Measurements from ENCODE around the gene ADAM8.

- TF ChIP-seq CTCF (IDR thresholded peaks at IDR 0.05) = no peak
- TF ChIP-seq, protein P1, sequence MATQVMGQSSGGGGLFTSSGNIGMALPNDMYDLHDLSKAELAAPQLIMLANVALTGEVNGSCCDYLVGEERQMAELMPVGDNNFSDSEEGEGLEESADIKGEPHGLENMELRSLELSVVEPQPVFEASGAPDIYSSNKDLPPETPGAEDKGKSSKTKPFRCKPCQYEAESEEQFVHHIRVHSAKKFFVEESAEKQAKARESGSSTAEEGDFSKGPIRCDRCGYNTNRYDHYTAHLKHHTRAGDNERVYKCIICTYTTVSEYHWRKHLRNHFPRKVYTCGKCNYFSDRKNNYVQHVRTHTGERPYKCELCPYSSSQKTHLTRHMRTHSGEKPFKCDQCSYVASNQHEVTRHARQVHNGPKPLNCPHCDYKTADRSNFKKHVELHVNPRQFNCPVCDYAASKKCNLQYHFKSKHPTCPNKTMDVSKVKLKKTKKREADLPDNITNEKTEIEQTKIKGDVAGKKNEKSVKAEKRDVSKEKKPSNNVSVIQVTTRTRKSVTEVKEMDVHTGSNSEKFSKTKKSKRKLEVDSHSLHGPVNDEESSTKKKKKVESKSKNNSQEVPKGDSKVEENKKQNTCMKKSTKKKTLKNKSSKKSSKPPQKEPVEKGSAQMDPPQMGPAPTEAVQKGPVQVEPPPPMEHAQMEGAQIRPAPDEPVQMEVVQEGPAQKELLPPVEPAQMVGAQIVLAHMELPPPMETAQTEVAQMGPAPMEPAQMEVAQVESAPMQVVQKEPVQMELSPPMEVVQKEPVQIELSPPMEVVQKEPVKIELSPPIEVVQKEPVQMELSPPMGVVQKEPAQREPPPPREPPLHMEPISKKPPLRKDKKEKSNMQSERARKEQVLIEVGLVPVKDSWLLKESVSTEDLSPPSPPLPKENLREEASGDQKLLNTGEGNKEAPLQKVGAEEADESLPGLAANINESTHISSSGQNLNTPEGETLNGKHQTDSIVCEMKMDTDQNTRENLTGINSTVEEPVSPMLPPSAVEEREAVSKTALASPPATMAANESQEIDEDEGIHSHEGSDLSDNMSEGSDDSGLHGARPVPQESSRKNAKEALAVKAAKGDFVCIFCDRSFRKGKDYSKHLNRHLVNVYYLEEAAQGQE (IDR thresholded peaks at IDR 0.05; ENCODE audit: insufficient read depth in 1 of 2, low read depth in 2 of 2, low read length in 1 of 2) = no peak
- TF ChIP-seq POLR2AphosphoS5 (IDR thresholded peaks at IDR 0.05; ENCODE audit: low read depth, low read length) = no peak
- no peak for TF ChIP-seq TCF7L2 (IDR thresholded peaks at IDR 0.05; ENCODE audit: low read depth, low read length)
- TF ChIP-seq SIN3A (IDR thresholded peaks at IDR 0.05; ENCODE audit: borderline replicate concordance, insufficient read depth, low read depth, low read length) = no peak
Measured at GRCh38 chr10:133270773-133271297, 5.8 kb downstream of the ADAM8 start.
